DOHH2 (cell line): ENCODE data around the gene SLAIN1.

ENCODE experiments used
- H3F3A ChIP-seq: fragments of 200-600 bp; sonication (generic), shearing (Covaris generic); 2 replicates; pipeline ENCODE4 v1.6.0; 2016; ENCODE audit warnings: antibody characterized with exemption, mild to moderate bottlenecking; ENCODE audit not compliant: control insufficient read depth, insufficient read depth
- H3K27ac ChIP-seq: fragments of 200-600 bp; sonication (generic); 2 replicates; pipeline ENCODE4 v1.5.1; 2014; ENCODE audit warnings: low read depth, mild to moderate bottlenecking, low read length, moderate library complexity
- H3K27me3 ChIP-seq: fragments of 200-600 bp; sonication (generic); 2 replicates; pipeline ENCODE4 v1.6.1; 2014; ENCODE audit warnings: mild to moderate bottlenecking, low read length, mixed read lengths; ENCODE audit not compliant: control insufficient read depth
- H3K36me3 ChIP-seq: fragments of 200-600 bp; sonication (generic); 2 replicates; pipeline ENCODE4 v1.6.1; 2014; ENCODE audit warnings: mild to moderate bottlenecking, low read length, moderate library complexity, mixed read lengths; ENCODE audit not compliant: control insufficient read depth
- H3K4me1 ChIP-seq: fragments of 200-600 bp; sonication (generic); 2 replicates; pipeline ENCODE4 v1.6.1; 2014; ENCODE audit warnings: mild to moderate bottlenecking, low read length, mixed read lengths; ENCODE audit not compliant: control insufficient read depth
- H3K4me2 ChIP-seq: fragments of 200-600 bp; sonication (generic); 2 replicates; pipeline ENCODE4 v1.6.0; 2014; ENCODE audit warnings: mild to moderate bottlenecking, low read length, moderate library complexity
- H3K4me3 ChIP-seq: fragments of 200-600 bp; sonication (generic); 2 replicates; pipeline ENCODE4 v1.5.1; 2014; ENCODE audit warnings: mild to moderate bottlenecking, low read length, mixed read lengths
- H3K79me2 ChIP-seq: fragments of 200-600 bp; sonication (generic); 2 replicates; pipeline ENCODE4 v1.6.1; 2014; ENCODE audit warnings: mild to moderate bottlenecking, low read length, mixed read lengths; ENCODE audit not compliant: control insufficient read depth
- H3K9me2 ChIP-seq: fragments of 200-600 bp; sonication (generic); replicated peaks from 2 replicates; pipeline ENCODE4 v1.6.1; 2014; ENCODE audit warnings: mild to moderate bottlenecking, low read length, mixed read lengths; ENCODE audit not compliant: control insufficient read depth
- H3K9me3 ChIP-seq: fragments of 200-600 bp; sonication (generic); 2 replicates; pipeline ENCODE4 v1.6.1; 2014; ENCODE audit warnings: antibody characterized with exemption, low read length, mixed read lengths; ENCODE audit not compliant: control insufficient read depth, insufficient read depth
- H4K20me1 ChIP-seq: fragments of 200-600 bp; sonication (generic); 2 replicates; pipeline ENCODE4 v1.6.0; 2014; ENCODE audit warnings: low read depth, mild to moderate bottlenecking, antibody characterized with exemption, low read length, moderate library complexity; ENCODE audit not compliant: control insufficient read depth, insufficient read depth
- EZH2phosphoT487 ChIP-seq: fragments of 200-600 bp; sonication (generic); IDR thresholded peaks from 2 replicates; pipeline ENCODE4 v1.6.1; 2017; ENCODE audit warnings: borderline replicate concordance, mild to moderate bottlenecking, antibody characterized with exemption, low read length, moderate library complexity, mixed read lengths
- TF ChIP-seq, protein P1 (sequence below): fragments of 200-600 bp; sonication (generic); IDR thresholded peaks from one replicate; pipeline ENCODE4 v1.5.1; 2014; ENCODE audit warnings: antibody characterized with exemption, mild to moderate bottlenecking, low read depth, low read length; ENCODE audit not compliant: poor library complexity, severe bottlenecking

SLAIN1 gene

GRCh38 chr13:77729502-77730221 lies 32.2 kb downstream of the SLAIN1 start:
- Histone ChIP-seq H3K4me2 (no peak overlapping the region), H3K4me1 (no peaks in the 10 kb centered on the region), H3K4me3 (no peak overlapping the region), H3F3A (no peaks in the 10 kb centered on the region), H3K9me2 (no peaks in the 10 kb centered on the region), H3K27me3 (no peaks in the 10 kb centered on the region), H4K20me1 (no peaks in the 10 kb centered on the region), H3K79me2 (0 out of 2 replicates have a peak, but pooled peaks cover 2% of the 10 kb centered on the region), H3K27ac (no peak overlapping the region), H3K9me3 (no peaks in the 10 kb centered on the region), H3K36me3 (peaks cover 32% of the 10 kb centered on the region)
- TF ChIP-seq EZH2phosphoT487: no peak
- TF ChIP-seq, protein P1, sequence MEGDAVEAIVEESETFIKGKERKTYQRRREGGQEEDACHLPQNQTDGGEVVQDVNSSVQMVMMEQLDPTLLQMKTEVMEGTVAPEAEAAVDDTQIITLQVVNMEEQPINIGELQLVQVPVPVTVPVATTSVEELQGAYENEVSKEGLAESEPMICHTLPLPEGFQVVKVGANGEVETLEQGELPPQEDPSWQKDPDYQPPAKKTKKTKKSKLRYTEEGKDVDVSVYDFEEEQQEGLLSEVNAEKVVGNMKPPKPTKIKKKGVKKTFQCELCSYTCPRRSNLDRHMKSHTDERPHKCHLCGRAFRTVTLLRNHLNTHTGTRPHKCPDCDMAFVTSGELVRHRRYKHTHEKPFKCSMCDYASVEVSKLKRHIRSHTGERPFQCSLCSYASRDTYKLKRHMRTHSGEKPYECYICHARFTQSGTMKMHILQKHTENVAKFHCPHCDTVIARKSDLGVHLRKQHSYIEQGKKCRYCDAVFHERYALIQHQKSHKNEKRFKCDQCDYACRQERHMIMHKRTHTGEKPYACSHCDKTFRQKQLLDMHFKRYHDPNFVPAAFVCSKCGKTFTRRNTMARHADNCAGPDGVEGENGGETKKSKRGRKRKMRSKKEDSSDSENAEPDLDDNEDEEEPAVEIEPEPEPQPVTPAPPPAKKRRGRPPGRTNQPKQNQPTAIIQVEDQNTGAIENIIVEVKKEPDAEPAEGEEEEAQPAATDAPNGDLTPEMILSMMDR: no peak

DNA sequence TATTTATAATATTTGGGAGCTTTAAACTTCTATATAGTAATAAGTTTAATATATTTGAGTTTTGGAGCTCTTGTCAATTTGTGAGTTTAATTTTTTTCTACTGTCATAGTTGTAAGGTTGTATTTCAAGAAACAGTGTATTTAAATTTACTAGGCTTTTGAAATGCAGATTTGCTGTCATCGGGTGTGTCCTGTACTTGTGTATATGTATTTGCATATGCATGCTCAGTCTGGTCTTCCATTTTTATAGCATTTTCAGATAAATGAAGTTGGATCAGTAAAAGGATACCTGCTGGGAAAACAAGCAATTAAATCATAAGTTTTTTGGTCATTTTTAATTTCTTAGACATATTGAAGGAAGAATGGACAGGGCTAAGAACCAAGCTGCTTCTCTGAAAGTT lies 33.1 kb downstream of the SLAIN1 start:
- no peak for TF ChIP-seq EZH2phosphoT487
- TF ChIP-seq, protein P1: no peak
- Histone ChIP-seq H4K20me1 (no peaks in the 10 kb centered on the region), H3K4me2 (no peak overlapping the region), H3F3A (no peaks in the 10 kb centered on the region), H3K27ac (no peak overlapping the region), H3K9me2 (no peaks in the 10 kb centered on the region), H3K9me3 (no peaks in the 10 kb centered on the region), H3K4me3 (no peak overlapping the region), H3K79me2 (0 out of 2 replicates have a peak, but pooled peaks cover 2% of the 10 kb centered on the region), H3K4me1 (no peaks in the 10 kb centered on the region), H3K27me3 (no peaks in the 10 kb centered on the region), H3K36me3 (peaks cover 27% of the 10 kb centered on the region)

DNA sequence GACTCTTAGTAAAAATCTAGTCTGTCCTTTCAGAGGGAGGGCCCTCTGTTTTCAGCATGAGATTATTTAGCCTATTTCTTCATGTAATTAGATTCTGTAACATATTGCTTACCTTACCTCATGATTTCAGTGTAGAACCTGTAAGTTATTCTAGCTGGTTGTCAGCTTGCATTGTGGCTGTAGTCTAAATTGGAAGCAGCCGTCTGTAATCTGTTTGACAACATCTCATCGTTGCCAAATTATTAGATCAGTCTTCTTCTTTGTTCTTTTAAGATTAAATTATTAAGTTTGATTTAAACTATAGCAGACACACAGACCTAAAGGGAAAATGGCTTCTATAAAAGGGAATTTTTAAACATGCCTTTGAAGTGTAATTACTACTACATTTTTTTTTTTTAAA lies 34.8 kb downstream of the SLAIN1 start:
- no peaks in the 10 kb centered on the region for H3K27me3 ChIP-seq
- H3K9me2 ChIP-seq: no peaks in the 10 kb centered on the region
- no peaks in the 10 kb centered on the region for H3F3A ChIP-seq
- no peaks in the 10 kb centered on the region for H3K9me3 ChIP-seq
- TF ChIP-seq, protein P1: no peak
- no peak for TF ChIP-seq EZH2phosphoT487
- no peak overlapping the region for H3K4me2 ChIP-seq
- H4K20me1 ChIP-seq: no peaks in the 10 kb centered on the region
- peaks cover 20% of the 10 kb centered on the region for H3K36me3 ChIP-seq
- 0 out of 2 replicates have a peak, but pooled peaks cover 2% of the 10 kb centered on the region for H3K79me2 ChIP-seq
- no peak overlapping the region for H3K4me3 ChIP-seq
- no peaks in the 10 kb centered on the region for H3K4me1 ChIP-seq
- H3K27ac ChIP-seq: no peak overlapping the region
